Lower leg skin (tissue), 3 donors: Measurements from ENCODE around the gene LILRB5.
"Not testable (repeated sequence)": the region's sequence is repeated elsewhere in the genome, so short reads cannot be mapped to it uniquely, and the experiment has no call there.

Experiments
- POLR2A ChIP-seq, 2 donors: fragments of 450-650 bp; IDR thresholded peaks; one replicate each; pipeline ENCODE4 v1.6.1; 2016 to 2017; ENCODE audit warnings: antibody characterized with exemption in 2 of 2, mild to moderate bottlenecking in 1 of 2, moderate library complexity in 1 of 2
- TF ChIP-seq, protein P1 (sequence below), 3 donors: fragments of 450-650 bp; IDR thresholded peaks; one replicate each; pipeline ENCODE4 v1.5.1; 2016; ENCODE audit warnings: antibody characterized with exemption in 3 of 3, mild to moderate bottlenecking in 3 of 3, moderate library complexity in 2 of 3

DNA sequence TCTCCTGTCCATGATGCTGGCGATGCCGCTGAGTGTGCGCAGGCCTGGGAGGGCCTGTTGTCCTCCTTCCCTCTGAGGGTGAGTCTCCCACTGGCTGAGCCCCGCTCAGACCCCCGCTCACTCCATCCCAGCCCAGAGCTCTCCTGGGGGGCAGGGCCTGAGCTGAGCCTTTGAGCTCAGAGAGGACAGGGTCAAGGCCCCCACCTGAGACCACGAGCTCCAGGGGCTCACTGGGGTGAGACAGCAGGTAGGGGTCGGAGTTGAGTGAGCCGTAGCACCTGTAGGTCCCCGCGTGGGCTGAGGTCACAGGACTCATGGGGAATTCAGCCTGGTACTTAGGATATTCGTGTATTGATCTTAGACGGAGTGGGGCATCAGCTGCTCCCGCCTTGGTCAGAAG, 21.0 kb upstream of the LILRB5 start:
- TF ChIP-seq, protein P1, sequence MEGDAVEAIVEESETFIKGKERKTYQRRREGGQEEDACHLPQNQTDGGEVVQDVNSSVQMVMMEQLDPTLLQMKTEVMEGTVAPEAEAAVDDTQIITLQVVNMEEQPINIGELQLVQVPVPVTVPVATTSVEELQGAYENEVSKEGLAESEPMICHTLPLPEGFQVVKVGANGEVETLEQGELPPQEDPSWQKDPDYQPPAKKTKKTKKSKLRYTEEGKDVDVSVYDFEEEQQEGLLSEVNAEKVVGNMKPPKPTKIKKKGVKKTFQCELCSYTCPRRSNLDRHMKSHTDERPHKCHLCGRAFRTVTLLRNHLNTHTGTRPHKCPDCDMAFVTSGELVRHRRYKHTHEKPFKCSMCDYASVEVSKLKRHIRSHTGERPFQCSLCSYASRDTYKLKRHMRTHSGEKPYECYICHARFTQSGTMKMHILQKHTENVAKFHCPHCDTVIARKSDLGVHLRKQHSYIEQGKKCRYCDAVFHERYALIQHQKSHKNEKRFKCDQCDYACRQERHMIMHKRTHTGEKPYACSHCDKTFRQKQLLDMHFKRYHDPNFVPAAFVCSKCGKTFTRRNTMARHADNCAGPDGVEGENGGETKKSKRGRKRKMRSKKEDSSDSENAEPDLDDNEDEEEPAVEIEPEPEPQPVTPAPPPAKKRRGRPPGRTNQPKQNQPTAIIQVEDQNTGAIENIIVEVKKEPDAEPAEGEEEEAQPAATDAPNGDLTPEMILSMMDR (IDR thresholded peaks at IDR 0.05): not testable (repeated sequence)
- not testable (repeated sequence) for TF ChIP-seq POLR2A (IDR thresholded peaks at IDR 0.05)
